Measurements from ENCODE around the gene SPN. TPM values are rescaled to one million over a fixed set of nuclear protein-coding genes. Genes with fewer than 3 reads are reported as not detected.
"Not testable (repeated sequence)": the region's sequence is repeated elsewhere in the genome, so short reads cannot be mapped to it uniquely, and the experiment has no call there.

The SPN gene
- total and polyA plus RNA-seq, 9 of the 15 experiments (the other 6 are each of a cell fraction or from before 2014, with no cell fraction given) = 24.3 to 225 (median 79.4) TPM

GRCh38 chr16:29613307-29614057 lies 49.6 kb upstream of the SPN start (continued):
- TF ChIP-seq ZNF592 (IDR thresholded peaks at IDR 0.05) = peak; percentile 96
- TF ChIP-seq NR4A1 (CRISPR knock-in tag; IDR thresholded peaks at IDR 0.05) = 0 out of 2 replicates have a peak, but pooled peaks have one; percentile 34
- TF ChIP-seq NR4A1 (tag; IDR thresholded peaks at IDR 0.05) = not testable (repeated sequence)
- TF ChIP-seq POLR2A (conservative IDR thresholded peaks at IDR 0.05) = peak; percentile 73
- peak; percentile 68 for TF ChIP-seq RNF2 (IDR thresholded peaks at IDR 0.05)
- peak; percentile 67 to 73 for TF ChIP-seq MNT (conservative IDR thresholded peaks at IDR 0.05)
- peak; percentile 89 for TF ChIP-seq KDM5B (IDR thresholded peaks at IDR 0.05; ENCODE audit: insufficient replicate concordance, low read depth, low read length)
- TF ChIP-seq ZNF583 (CRISPR knock-in tag; IDR thresholded peaks at IDR 0.05) = 0 out of 2 replicates have a peak, but pooled peaks have one; percentile 40
- peak; percentile 86 for TF ChIP-seq RBFOX2 (IDR thresholded peaks at IDR 0.05; ENCODE audit: low read depth, low read length)
- peak; percentile 27 to 86 (median 68) for TF ChIP-seq YY1 (IDR thresholded peaks at IDR 0.05; ENCODE audit: borderline replicate concordance in 1 of 3, control insufficient read depth in 1 of 3, extremely low read depth in 1 of 3, insufficient read depth in 3 of 3, insufficient read length in 1 of 3, insufficient replicate concordance in 2 of 3, low read depth in 1 of 3, low read length in 2 of 3)
- TF ChIP-seq L3MBTL2 (IDR thresholded peaks at IDR 0.05) = peak; percentile 99
- TF ChIP-seq ZBTB11 (CRISPR knock-in tag; IDR thresholded peaks at IDR 0.05) = 0 out of 6 replicates have a peak, but pooled peaks of 1 of the 3 experiments have one; percentile 36
- TF ChIP-seq POLR2G (IDR thresholded peaks at IDR 0.05; ENCODE audit: low read depth, low read length) = peak; percentile 94
- TF ChIP-seq SIN3A (IDR thresholded peaks at IDR 0.05; ENCODE audit: borderline replicate concordance in 2 of 2, control insufficient read depth in 1 of 2, low read depth in 2 of 2, low read length in 2 of 2) = peak; percentile 62 to 81; a peak in 2 of 4 replicates
- TF ChIP-seq RBBP5 (IDR thresholded peaks at IDR 0.05; ENCODE audit: borderline replicate concordance, insufficient read depth, low read length, poor library complexity, severe bottlenecking) = peak; percentile 79
